Measurements from ENCODE around the gene BMS1. TPM values are rescaled to one million over a fixed set of nuclear protein-coding genes. Genes with fewer than 3 reads are reported as not detected.

The BMS1 gene
- total RNA-seq = 15.8 and 34.3 TPM in 2 replicates

GRCh38 chr10:42782446-42783180 is at the start of gene BMS1:
Gene BMS1 (plus strand): TSS chr10:42782795. CDS start chr10:42784395, 1,600 bp downstream.

Other genes with a start within 250 kb of the BMS1 start
- gene ZNF33B, start 144.2 kb upstream of the BMS1 start, total RNA-seq = 2.3 and 9.3 TPM in 2 replicates